Neural cell (in vitro differentiated cells): Measurements from ENCODE around the gene POT1. TPM values are rescaled to one million over a fixed set of nuclear protein-coding genes. Genes with fewer than 3 reads are reported as not detected.

Experiments used
- H2AFZ ChIP-seq: fragments of 200-600, 300-800 bp; sonication (generic), shearing (Covaris generic); 2 replicates; pipeline ENCODE4 v1.6.0; 2014; ENCODE audit warnings: low read depth, mild to moderate bottlenecking, antibody characterized with exemption, low read length, moderate library complexity
- H3F3A ChIP-seq: fragments of 200-600 bp; shearing (Covaris generic); 2 replicates; pipeline ENCODE4 v1.6.1; 2016; ENCODE audit warnings: mild to moderate bottlenecking, moderate library complexity, mixed read lengths, antibody characterized with exemption, low read length; ENCODE audit not compliant: insufficient read depth, poor library complexity, severe bottlenecking
- H3K27ac ChIP-seq: fragments of 200-600, 300-800 bp; sonication (generic), shearing (Covaris generic); 2 replicates; pipeline ENCODE4 v1.5.1; 2014; ENCODE audit warnings: mild to moderate bottlenecking, low read length, moderate library complexity
- H3K27me3 ChIP-seq: fragments of 300-800, 200-600 bp; sonication (generic), shearing (Covaris generic); 2 replicates; pipeline ENCODE4 v1.6.0; 2014; ENCODE audit warnings: mild to moderate bottlenecking, low read depth, low read length, moderate library complexity; ENCODE audit not compliant: insufficient read depth
- H3K36me3 ChIP-seq: fragments of 300-800, 200-600 bp; sonication (generic), shearing (Covaris generic); 2 replicates; pipeline ENCODE4 v1.5.1; 2014; ENCODE audit warnings: mild to moderate bottlenecking, antibody characterized with exemption, low read length, moderate library complexity; ENCODE audit not compliant: insufficient read depth
- H3K4me2 ChIP-seq: fragments of 300-800, 200-600 bp; sonication (generic), shearing (Covaris generic); 2 replicates; pipeline ENCODE4 v1.6.0; 2014; ENCODE audit warnings: mild to moderate bottlenecking, low read length
- H3K4me3 ChIP-seq: fragments of 300-800, 200-600 bp; sonication (generic), shearing (Covaris generic); 2 replicates; pipeline ENCODE4 v1.5.1; 2014; ENCODE audit warnings: mild to moderate bottlenecking, low read length, moderate library complexity
- H3K79me2 ChIP-seq: fragments of 200-600 bp; shearing (Covaris generic); replicated peaks from 2 replicates; pipeline ENCODE4 v1.6.0; 2014; ENCODE audit warnings: mild to moderate bottlenecking, low read length, moderate library complexity; ENCODE audit not compliant: insufficient read depth
- H3K9ac ChIP-seq: fragments of 300-800, 200-600 bp; sonication (generic), shearing (Covaris generic); 2 replicates; pipeline ENCODE4 v1.6.1; 2016; ENCODE audit warnings: mild to moderate bottlenecking, low read length, mixed read lengths
- H3K9me2 ChIP-seq: fragments of 200-600 bp; shearing (Covaris generic); 2 replicates; pipeline ENCODE4 v1.6.1; 2016; ENCODE audit warnings: mild to moderate bottlenecking, low read length, mixed read lengths; ENCODE audit not compliant: insufficient read depth
- H3K9me3 ChIP-seq: fragments of 200-600, 300-800 bp; sonication (generic), shearing (Covaris generic); 2 replicates; pipeline ENCODE4 v1.6.1; 2016; ENCODE audit warnings: mild to moderate bottlenecking, mixed run types, low read length, moderate library complexity, mixed read lengths
- H4K20me1 ChIP-seq: fragments of 200-600 bp; shearing (Covaris generic); 2 replicates; pipeline ENCODE4 v1.6.1; 2016; ENCODE audit warnings: mild to moderate bottlenecking, mixed run types; ENCODE audit not compliant: insufficient read depth
- EP300 ChIP-seq: fragments of 450-650 bp; conservative IDR thresholded peaks from 2 replicates; pipeline ENCODE4 v1.6.1; 2014; ENCODE audit warnings: antibody characterized with exemption, mild to moderate bottlenecking, moderate library complexity; ENCODE audit not compliant: poor library complexity, severe bottlenecking
- EZH2 ChIP-seq: fragments of 200-600, 300-800 bp; shearing (Covaris generic), sonication (generic); IDR thresholded peaks from 2 replicates; pipeline ENCODE4 v1.6.1; 2014; ENCODE audit warnings: antibody characterized with exemption, low read length, borderline replicate concordance, mild to moderate bottlenecking; ENCODE audit not compliant: insufficient read depth, poor library complexity, severe bottlenecking
- MXI1 ChIP-seq: fragments of 450-650 bp; conservative IDR thresholded peaks from 2 replicates; pipeline ENCODE4 v1.6.1; 2014; ENCODE audit warnings: antibody characterized with exemption, mild to moderate bottlenecking; ENCODE audit not compliant: poor library complexity, severe bottlenecking
- RAD21 ChIP-seq: fragments of 450-650 bp; conservative IDR thresholded peaks from 2 replicates; pipeline ENCODE4 v1.6.1; 2014; ENCODE audit warnings: antibody characterized with exemption, mild to moderate bottlenecking, moderate library complexity
- SMC3 ChIP-seq: fragments of 450-650 bp; conservative IDR thresholded peaks from 2 replicates; pipeline ENCODE4 v1.6.1; 2014; ENCODE audit warnings: antibody characterized with exemption, mild to moderate bottlenecking, moderate library complexity; ENCODE audit not compliant: poor library complexity
- TAF1 ChIP-seq: IDR thresholded peaks from 2 replicates; pipeline ENCODE4 v1.6.1; 2012; ENCODE audit warnings: low read depth
- polyA plus RNA-seq: library from polyadenylated mRNA; depleted of rRNA; stranded (reverse); fragments of >200 nt; gene quantifications from 2 replicates; pipeline ENCODE4 v1.2.3, GENCODE V29; 2014
- TF ChIP-seq, protein P1 (sequence below): IDR thresholded peaks from 2 replicates; pipeline ENCODE4 v1.6.1; 2012; ENCODE audit warnings: borderline replicate concordance
- TF ChIP-seq, protein P2 (sequence below): fragments of 450-650 bp; IDR thresholded peaks from 2 replicates; pipeline ENCODE4 v1.5.1; 2014; ENCODE audit warnings: antibody characterized with exemption, mild to moderate bottlenecking, moderate library complexity; ENCODE audit not compliant: poor library complexity, severe bottlenecking

The POT1 gene
- polyA plus RNA-seq, 1 donor from 2014 or later, result 19.3 TPM

DNA sequence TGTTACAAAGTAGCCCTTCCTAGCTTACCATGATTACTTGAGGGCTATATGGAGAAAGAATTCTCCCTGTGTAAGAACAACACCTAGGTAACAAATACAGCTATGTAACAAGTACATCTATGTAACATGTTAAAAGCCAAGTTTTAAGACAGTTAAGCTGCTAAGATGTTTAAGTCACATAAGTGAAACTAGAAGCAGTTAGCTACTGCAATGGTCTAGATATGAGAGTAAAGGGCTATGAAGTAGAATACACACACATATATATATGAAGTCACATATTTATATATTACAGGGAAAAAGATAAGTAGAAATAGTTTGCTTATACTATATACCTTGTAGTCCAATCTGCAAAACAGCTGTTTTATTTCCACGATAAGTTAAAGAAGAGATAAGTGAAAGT, 14.4 kb downstream of the POT1 start:
- no peak overlapping the region for H3K4me3 ChIP-seq
- no peaks in the 10 kb centered on the region for H3K9me3 ChIP-seq
- H2AFZ ChIP-seq, result no peak overlapping the region
- H3K27ac ChIP-seq, result no peak overlapping the region
- H3K9me2 ChIP-seq, result no peaks in the 10 kb centered on the region
- TF ChIP-seq, protein P1, sequence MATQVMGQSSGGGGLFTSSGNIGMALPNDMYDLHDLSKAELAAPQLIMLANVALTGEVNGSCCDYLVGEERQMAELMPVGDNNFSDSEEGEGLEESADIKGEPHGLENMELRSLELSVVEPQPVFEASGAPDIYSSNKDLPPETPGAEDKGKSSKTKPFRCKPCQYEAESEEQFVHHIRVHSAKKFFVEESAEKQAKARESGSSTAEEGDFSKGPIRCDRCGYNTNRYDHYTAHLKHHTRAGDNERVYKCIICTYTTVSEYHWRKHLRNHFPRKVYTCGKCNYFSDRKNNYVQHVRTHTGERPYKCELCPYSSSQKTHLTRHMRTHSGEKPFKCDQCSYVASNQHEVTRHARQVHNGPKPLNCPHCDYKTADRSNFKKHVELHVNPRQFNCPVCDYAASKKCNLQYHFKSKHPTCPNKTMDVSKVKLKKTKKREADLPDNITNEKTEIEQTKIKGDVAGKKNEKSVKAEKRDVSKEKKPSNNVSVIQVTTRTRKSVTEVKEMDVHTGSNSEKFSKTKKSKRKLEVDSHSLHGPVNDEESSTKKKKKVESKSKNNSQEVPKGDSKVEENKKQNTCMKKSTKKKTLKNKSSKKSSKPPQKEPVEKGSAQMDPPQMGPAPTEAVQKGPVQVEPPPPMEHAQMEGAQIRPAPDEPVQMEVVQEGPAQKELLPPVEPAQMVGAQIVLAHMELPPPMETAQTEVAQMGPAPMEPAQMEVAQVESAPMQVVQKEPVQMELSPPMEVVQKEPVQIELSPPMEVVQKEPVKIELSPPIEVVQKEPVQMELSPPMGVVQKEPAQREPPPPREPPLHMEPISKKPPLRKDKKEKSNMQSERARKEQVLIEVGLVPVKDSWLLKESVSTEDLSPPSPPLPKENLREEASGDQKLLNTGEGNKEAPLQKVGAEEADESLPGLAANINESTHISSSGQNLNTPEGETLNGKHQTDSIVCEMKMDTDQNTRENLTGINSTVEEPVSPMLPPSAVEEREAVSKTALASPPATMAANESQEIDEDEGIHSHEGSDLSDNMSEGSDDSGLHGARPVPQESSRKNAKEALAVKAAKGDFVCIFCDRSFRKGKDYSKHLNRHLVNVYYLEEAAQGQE, result no peak
- no peak for TF ChIP-seq TAF1
- no peak for TF ChIP-seq RAD21
- TF ChIP-seq SMC3, result no peak
- no peak for TF ChIP-seq EZH2
- TF ChIP-seq, protein P2, sequence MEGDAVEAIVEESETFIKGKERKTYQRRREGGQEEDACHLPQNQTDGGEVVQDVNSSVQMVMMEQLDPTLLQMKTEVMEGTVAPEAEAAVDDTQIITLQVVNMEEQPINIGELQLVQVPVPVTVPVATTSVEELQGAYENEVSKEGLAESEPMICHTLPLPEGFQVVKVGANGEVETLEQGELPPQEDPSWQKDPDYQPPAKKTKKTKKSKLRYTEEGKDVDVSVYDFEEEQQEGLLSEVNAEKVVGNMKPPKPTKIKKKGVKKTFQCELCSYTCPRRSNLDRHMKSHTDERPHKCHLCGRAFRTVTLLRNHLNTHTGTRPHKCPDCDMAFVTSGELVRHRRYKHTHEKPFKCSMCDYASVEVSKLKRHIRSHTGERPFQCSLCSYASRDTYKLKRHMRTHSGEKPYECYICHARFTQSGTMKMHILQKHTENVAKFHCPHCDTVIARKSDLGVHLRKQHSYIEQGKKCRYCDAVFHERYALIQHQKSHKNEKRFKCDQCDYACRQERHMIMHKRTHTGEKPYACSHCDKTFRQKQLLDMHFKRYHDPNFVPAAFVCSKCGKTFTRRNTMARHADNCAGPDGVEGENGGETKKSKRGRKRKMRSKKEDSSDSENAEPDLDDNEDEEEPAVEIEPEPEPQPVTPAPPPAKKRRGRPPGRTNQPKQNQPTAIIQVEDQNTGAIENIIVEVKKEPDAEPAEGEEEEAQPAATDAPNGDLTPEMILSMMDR, result no peak
- TF ChIP-seq EP300, result no peak
- no peak for TF ChIP-seq MXI1
- no peak overlapping the region for H3K9ac ChIP-seq
- no peaks in the 10 kb centered on the region for H3K36me3 ChIP-seq
- H3F3A ChIP-seq, result no peaks in the 10 kb centered on the region
- no peaks in the 10 kb centered on the region for H3K27me3 ChIP-seq
- no peaks in the 10 kb centered on the region for H4K20me1 ChIP-seq
- peaks cover 6% of the 10 kb centered on the region for H3K79me2 ChIP-seq
- H3K4me2 ChIP-seq, result no peak overlapping the region

DNA sequence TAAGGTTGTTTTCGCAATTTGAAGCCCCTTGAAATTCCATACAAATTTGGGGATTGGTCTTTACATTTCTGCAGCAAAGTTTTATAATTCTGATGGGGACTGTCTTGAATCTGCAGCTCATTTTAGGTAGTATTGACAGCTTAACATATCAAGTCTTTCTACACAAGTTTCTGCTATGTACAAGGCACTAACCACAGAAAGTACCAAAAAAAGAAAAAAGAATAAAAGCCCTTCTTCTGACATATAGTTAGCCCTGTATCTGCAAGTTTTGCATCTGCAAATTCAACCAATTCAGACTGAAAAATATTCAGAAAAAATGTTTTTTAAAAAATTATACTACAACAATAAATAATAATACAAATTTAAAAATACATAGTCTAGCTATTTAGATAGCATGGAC, 15.3 kb downstream of the POT1 start:
- no peak overlapping the region for H2AFZ ChIP-seq
- H3K9me3 ChIP-seq, result no peaks in the 10 kb centered on the region
- H4K20me1 ChIP-seq, result no peaks in the 10 kb centered on the region
- no peak overlapping the region for H3K27ac ChIP-seq
- TF ChIP-seq MXI1 (no peak), EZH2 (no peak), SMC3 (no peak), RAD21 (no peak)
- TF ChIP-seq, protein P2, result no peak
- H3K79me2 ChIP-seq, result no peaks in the 10 kb centered on the region
- H3K4me2 ChIP-seq, result no peak overlapping the region
- no peak overlapping the region for H3K4me3 ChIP-seq
- H3K9me2 ChIP-seq, result no peaks in the 10 kb centered on the region
- H3K36me3 ChIP-seq, result no peaks in the 10 kb centered on the region
- H3K9ac ChIP-seq, result no peak overlapping the region
- no peaks in the 10 kb centered on the region for H3F3A ChIP-seq
- no peaks in the 10 kb centered on the region for H3K27me3 ChIP-seq
